ENCODE measurements around the gene PLEK2. TPM values are rescaled to one million over a fixed set of nuclear protein-coding genes. Genes with fewer than 3 reads are reported as not detected.
"Not testable (repeated sequence)": the region's sequence is repeated elsewhere in the genome, so short reads cannot be mapped to it uniquely, and the experiment has no call there.

PLEK2 gene
- total and polyA plus RNA-seq, 4 donors, result 2.8 to 4.9 (median 3.9) TPM

- Histone ChIP-seq H3K27me3 (ENCODE audit: control insufficient read depth in 3 of 3, insufficient read depth in 3 of 3, low read length in 2 of 3) (no peaks in the 10 kb centered on the region), H3K4me1 (ENCODE audit: control insufficient read depth in 5 of 5, insufficient read depth in 5 of 5, low read length in 5 of 5) (no peaks in the 10 kb centered on the region), H3K9ac (ENCODE audit: insufficient read depth in 1 of 2, low read length in 2 of 2) (no peak overlapping the region), H3K36me3 (ENCODE audit: control insufficient read depth in 4 of 4, insufficient read depth in 4 of 4, low read length in 4 of 4) (peaks cover 4 to 35% (median 28%) of the 10 kb centered on the region in 4 donors), H3K27ac (ENCODE audit: low read depth in 1 of 2, low read length in 1 of 2) (no peak overlapping the region), H3K9me3 (ENCODE audit: control insufficient read depth in 4 of 4, insufficient read depth in 3 of 4, low read length in 3 of 4) (no peaks in the 10 kb centered on the region), H3K4me3 (no peak overlapping the region)
- TF ChIP-seq CTCF (IDR thresholded peaks at IDR 0.05; ENCODE audit: control extremely low read depth, extremely low read depth), result no peak
- ATAC-seq (ENCODE audit: insufficient read depth, low FRiP score) (no peak), DNase-seq (peak in 1 of 3 donors; percentile 19)
These were observed 66.4 kb downstream of the PLEK2 start for GRCh38 chr14:67345583-67345982.

- ATAC-seq (ENCODE audit: insufficient read depth, low FRiP score), result no peak
- TF ChIP-seq CTCF (IDR thresholded peaks at IDR 0.05; ENCODE audit: control extremely low read depth, extremely low read depth), result no peak
- H3K9ac ChIP-seq (ENCODE audit: insufficient read depth in 1 of 2, low read length in 2 of 2), result no peak overlapping the region
- no peak overlapping the region for H3K4me3 ChIP-seq
- WGBS, 2 donors, result 93 to 97% methylated on average over 4 of the region's 4 CpGs
- DNase-seq, result no peak
- H3K27ac ChIP-seq (ENCODE audit: low read depth in 1 of 2, low read length in 1 of 2), result no peak overlapping the region
- H3K27me3 ChIP-seq (ENCODE audit: control insufficient read depth in 3 of 3, insufficient read depth in 3 of 3, low read length in 2 of 3), result no peaks in the 10 kb centered on the region
- peaks cover 11 to 34% (median 26%) of the 10 kb centered on the region in 4 donors for H3K36me3 ChIP-seq (ENCODE audit: control insufficient read depth in 4 of 4, insufficient read depth in 4 of 4, low read length in 4 of 4)
- no peaks in the 10 kb centered on the region for H3K4me1 ChIP-seq (ENCODE audit: control insufficient read depth in 5 of 5, insufficient read depth in 5 of 5, low read length in 5 of 5)
- no peaks in the 10 kb centered on the region for H3K9me3 ChIP-seq (ENCODE audit: control insufficient read depth in 4 of 4, insufficient read depth in 3 of 4, low read length in 3 of 4)
These were observed 68.2 kb downstream of the PLEK2 start for GRCh38 chr14:67343601-67344230.

- H3K4me1 ChIP-seq (ENCODE audit: control insufficient read depth in 5 of 5, insufficient read depth in 5 of 5, low read length in 5 of 5); H3K9me3 ChIP-seq (ENCODE audit: control insufficient read depth in 4 of 4, insufficient read depth in 3 of 4, low read length in 3 of 4); DNase-seq; ATAC-seq (ENCODE audit: insufficient read depth, low FRiP score); H3K27ac ChIP-seq (ENCODE audit: low read depth in 1 of 2, low read length in 1 of 2); H3K4me3 ChIP-seq; H3K9ac ChIP-seq (ENCODE audit: insufficient read depth in 1 of 2, low read length in 2 of 2); H3K27me3 ChIP-seq (ENCODE audit: control insufficient read depth in 3 of 3, insufficient read depth in 3 of 3, low read length in 2 of 3): not testable (repeated sequence)
- peaks cover 22 to 42% (median 31%) of the 10 kb centered on the region in 4 donors for H3K36me3 ChIP-seq (ENCODE audit: control insufficient read depth in 4 of 4, insufficient read depth in 4 of 4, low read length in 4 of 4)
- WGBS, 2 donors, result 98 to 100% methylated on average over 19 to 31 of the region's 31 CpGs
These were observed 70.7 kb downstream of the PLEK2 start for GRCh38 chr14:67341231-67341630.

Small RNA genes lying within 50 kb of the gene (small RNA-seq; reads per million reads assigned to genes)
- gene MIR5694 (ENCODE audit: low replicate concordance) (not detected), gene RF00019 (ENCODE audit: low replicate concordance) (not detected)

Other genes starting within 250 kb of the PLEK2 start
- gene GARIN2, start 222.7 kb downstream of the PLEK2 start, total RNA-seq, result under 1 TPM in 1 of 2 donors, not detected in 1; 0.11 TPM
- under 1 TPM; 0.03 to 0.06 TPM for gene GARIN2, start 222.7 kb downstream of the PLEK2 start, polyA plus RNA-seq
- gene PALS1, start 170.7 kb downstream of the PLEK2 start, total RNA-seq, result 10 to 100 TPM; 26.1 to 45.7 TPM
- gene PALS1, start 170.7 kb downstream of the PLEK2 start, polyA plus RNA-seq, result 1 to 10 TPM; 6.1 to 8.7 TPM
- 100 to 1,000 TPM in 1 of 2 donors, 10 to 100 TPM in 1; 58.2 to 134 TPM for gene ATP6V1D, start 52.4 kb downstream of the PLEK2 start, total RNA-seq
- gene ATP6V1D, start 52.4 kb downstream of the PLEK2 start, polyA plus RNA-seq, result 10 to 100 TPM; 49.6 to 62.3 TPM
- gene EIF2S1, start 51.8 kb downstream of the PLEK2 start, total RNA-seq, result 10 to 100 TPM; 44.3 to 72.7 TPM
- gene EIF2S1, start 51.8 kb downstream of the PLEK2 start, polyA plus RNA-seq, result 100 to 1,000 TPM in 1 of 2 donors, 10 to 100 TPM in 1; 22.5 to 109 TPM
- 1 to 10 TPM; 1.5 to 4.5 TPM for gene TMEM229B, start 76.6 kb upstream of the PLEK2 start, total RNA-seq
- gene TMEM229B, start 76.6 kb upstream of the PLEK2 start, polyA plus RNA-seq, result 1 to 10 TPM; 1.5 to 3.5 TPM
- gene PLEKHH1, start 121.1 kb upstream of the PLEK2 start, total RNA-seq, result 1 to 10 TPM; 2.9 to 9.3 TPM
- gene PLEKHH1, start 121.1 kb upstream of the PLEK2 start, polyA plus RNA-seq, result 1 to 10 TPM in 1 of 2 donors, under 1 TPM in 1; 0.80 to 2.9 TPM
- gene PIGH, start 188.1 kb upstream of the PLEK2 start, total RNA-seq, result 10 to 100 TPM; 20.6 to 22.3 TPM
- 10 to 100 TPM; 21.9 to 29.5 TPM for gene PIGH, start 188.1 kb upstream of the PLEK2 start, polyA plus RNA-seq
- gene ARG2, start 207.8 kb upstream of the PLEK2 start, total RNA-seq, result 1 to 10 TPM; 1.1 to 5.9 TPM
- 1 to 10 TPM; 4.5 to 5.5 TPM for gene ARG2, start 207.8 kb upstream of the PLEK2 start, polyA plus RNA-seq